ENCODE measurements around the gene LELP1. TPM values are rescaled to one million over a fixed set of nuclear protein-coding genes. Genes with fewer than 3 reads are reported as not detected.

LELP1 gene
- total and polyA plus RNA-seq, 10 of the 15 experiments (the other 5 are each of a cell fraction or from before 2014, with no cell fraction given): not detected

- Histone ChIP-seq H3K27ac (ENCODE audit: control insufficient read depth, insufficient read depth) (no peak overlapping the region), H3K27me3 (replicated peaks in 1 of 2; ENCODE audit: control insufficient read depth in 2 of 2, insufficient read depth in 2 of 2, low read length in 1 of 2) (no peaks in the 10 kb centered on the region; a peak in 1 of 4 replicates), H3K36me3 (ENCODE audit: control insufficient read depth in 2 of 2, insufficient read depth in 2 of 2, low read length in 1 of 2) (no peaks in the 10 kb centered on the region), H2AFZ (ENCODE audit: control insufficient read depth, low read depth, low read length) (no peak overlapping the region), H3K4me3 (no peak overlapping the region), H3K4me1 (ENCODE audit: control insufficient read depth, insufficient read depth, low read length) (no peaks in the 10 kb centered on the region), H3K4me2 (ENCODE audit: control insufficient read depth, insufficient read depth) (no peak overlapping the region), H3K9ac (ENCODE audit: control insufficient read depth, insufficient read depth, low read length) (no peak overlapping the region), H3K79me2 (ENCODE audit: control insufficient read depth, insufficient read depth, low read length) (no peaks in the 10 kb centered on the region), H3K9me3 (replicated peaks; ENCODE audit: control insufficient read depth, insufficient read depth, low read length) (no peaks in the 10 kb centered on the region; the same call in 2 of the 3 replicates), H4K20me1 (ENCODE audit: control insufficient read depth, insufficient read depth) (no peaks in the 10 kb centered on the region)
- TF ChIP-seq SMAD5 (IDR thresholded peaks at IDR 0.05; ENCODE audit: low read depth) (no peak), PRDM15 (CRISPR knock-in tag; IDR thresholded peaks at IDR 0.05) (no peak), RELA (IDR thresholded peaks at IDR 0.05; ENCODE audit: borderline replicate concordance, partially characterized antibody) (no peak), RAD21 (IDR thresholded peaks at IDR 0.05; ENCODE audit: insufficient read depth, low read depth, low read length) (no peak), ZBTB11 (CRISPR knock-in tag; IDR thresholded peaks at IDR 0.05) (no peak), ZZZ3 (IDR thresholded peaks at IDR 0.05; ENCODE audit: control insufficient read depth, insufficient read length, low read depth) (no peak), EP300 (IDR thresholded peaks at IDR 0.05; ENCODE audit: borderline replicate concordance in 1 of 2, control insufficient read depth in 1 of 2, low read depth in 2 of 2, low read length in 2 of 2) (no peak), RB1 (IDR thresholded peaks at IDR 0.05; ENCODE audit: borderline replicate concordance) (no peak), IRF4 (IDR thresholded peaks at IDR 0.05; ENCODE audit: low read depth, low read length) (no peak), PML (IDR thresholded peaks at IDR 0.05; ENCODE audit: low read length) (no peak)
- ChIA-PET RAD21 (ENCODE audit: unreplicated experiment) (no interaction called here), CTCF (no interaction called here), SMC1A (ENCODE audit: uncharacterized antibody, unreplicated experiment) (interaction anchor here (1.1 to 1.6 kb wide), 2 partner anchors 36 to 43 kb away, joined by 3 to 4 read pairs; no protein-coding TSS in a partner anchor), POLR2A (interaction anchor here (1.5 kb wide), 1 partner anchor 12 kb away, joined by 3 read pairs; no protein-coding TSS in a partner anchor)
- in situ Hi-C loops (cut with MboI): no loop called here
- no peak for ATAC-seq
- WGBS (ENCODE audit: insufficient coverage, insufficient replicate concordance, low lambda C conversion rate, missing lambda C conversion rate): 64% methylated on average over 4 of the region's 4 CpGs
- BruUV-seq (replicated peaks): no TSS peak
- no peak for DNase-seq (ENCODE audit: low read depth, low spot score)
- no peak for FAIRE-seq
- intact Hi-C loops (cut with micrococcal nuclease; ENCODE audit: unreplicated experiment): no loop called here
Observed at GRCh38 chr1:153245466-153245865, 42.2 kb downstream of the LELP1 start.

Measured in GM12878 (cell line).